GM23248 (cell line): ENCODE measurements around the gene MYO1E. TPM values are rescaled to one million over a fixed set of nuclear protein-coding genes. Genes with fewer than 3 reads are reported as not detected.
"Not testable (repeated sequence)": the region's sequence is repeated elsewhere in the genome, so short reads cannot be mapped to it uniquely, and the experiment has no call there.

Experiments
- DNase-seq: peaks from one replicate; pipeline ENCODE4 v3.0.0-alpha.2; 2015
- H2AFZ ChIP-seq: fragments of 200-600 bp; sonication (generic); 2 replicates; pipeline ENCODE4 v1.6.1; 2016; ENCODE audit warnings: antibody characterized with exemption
- H3F3A ChIP-seq: fragments of 200-600 bp; sonication (generic); 2 replicates; pipeline ENCODE4 v1.6.1; 2016; ENCODE audit warnings: mild to moderate bottlenecking, antibody characterized with exemption, mixed run types; ENCODE audit not compliant: insufficient read depth
- H3K27ac ChIP-seq: fragments of 200-600 bp; sonication (generic); 2 replicates; pipeline ENCODE4 v1.5.1; 2016; ENCODE audit warnings: mild to moderate bottlenecking
- H3K27me3 ChIP-seq: fragments of 200-600 bp; sonication (generic); replicated peaks from 2 replicates; pipeline ENCODE4 v1.6.1; 2016; ENCODE audit warnings: mild to moderate bottlenecking; ENCODE audit not compliant: insufficient read depth
- H3K36me3 ChIP-seq: fragments of 200-600 bp; sonication (generic); 2 replicates; pipeline ENCODE4 v1.6.1; 2016; ENCODE audit warnings: low read depth, mild to moderate bottlenecking
- H3K4me1 ChIP-seq: fragments of 200-600 bp; sonication (generic); 2 replicates; pipeline ENCODE4 v1.6.1; 2016; ENCODE audit warnings: mild to moderate bottlenecking; ENCODE audit not compliant: insufficient read depth
- H3K4me2 ChIP-seq: fragments of 200-600 bp; sonication (generic); one replicate; pipeline ENCODE4 v1.6.1; 2016; ENCODE audit warnings: mild to moderate bottlenecking; ENCODE audit not compliant: unreplicated experiment
- H3K4me3 ChIP-seq: fragments of 200-600 bp; sonication (generic); 2 replicates; pipeline ENCODE4 v1.5.1; 2016; ENCODE audit warnings: mild to moderate bottlenecking
- H3K79me2 ChIP-seq: fragments of 200-600 bp; sonication (generic); 2 replicates; pipeline ENCODE4 v1.6.1; 2016; ENCODE audit warnings: mild to moderate bottlenecking; ENCODE audit not compliant: insufficient read depth
- H3K9ac ChIP-seq: fragments of 200-600 bp; sonication (generic); 2 replicates; pipeline ENCODE4 v1.6.1; 2016; ENCODE audit warnings: mild to moderate bottlenecking
- H3K9me2 ChIP-seq: fragments of 200-600 bp; sonication (generic); 2 replicates; pipeline ENCODE4 v1.6.1; 2016; ENCODE audit warnings: mixed run types, mild to moderate bottlenecking, moderate library complexity; ENCODE audit not compliant: insufficient read depth
- H3K9me3 ChIP-seq: fragments of 200-600 bp; sonication (generic); one replicate; pipeline ENCODE4 v1.6.1; 2017; ENCODE audit warnings: low read depth
- H4K20me1 ChIP-seq: fragments of 200-600 bp; sonication (generic); 2 replicates; pipeline ENCODE4 v1.6.0; 2016; ENCODE audit not compliant: insufficient read depth
- EZH2 ChIP-seq: fragments of 200-600 bp; sonication (generic); IDR thresholded peaks from 2 replicates; pipeline ENCODE4 v1.6.1; 2018; ENCODE audit warnings: antibody characterized with exemption, mild to moderate bottlenecking; ENCODE audit not compliant: insufficient read depth, poor library complexity, severe bottlenecking
- EZH2phosphoT487 ChIP-seq: fragments of 200-600 bp; sonication (generic); IDR thresholded peaks from 2 replicates; pipeline ENCODE4 v1.6.1; 2018; ENCODE audit warnings: antibody characterized with exemption, moderate library complexity, mild to moderate bottlenecking, low read depth; ENCODE audit not compliant: insufficient read depth
- WGBS, 2 experiments: methylation state at CpG; one replicate each; pipeline ENCODE4 v1.1.6; 2015 to 2017; ENCODE audit warnings: low lambda C conversion rate in 2 of 2, low coverage in 1 of 2; ENCODE audit errors: missing lambda C conversion rate in 2 of 2; 5-methylcytosine and 5-hydroxymethylcytosine counted together
- in situ Hi-C: fragments of 300-500 bp; cut with MboI; formaldehyde crosslinking; loops from 2 replicates; pipeline ENCODE4 v1.15.0; 2020
- polyA plus RNA-seq: library from polyadenylated mRNA; unstranded; fragments of >200 nt; fragmentation: Nextera tagmentation; extraction: Ambion mirVana; gene quantifications from 2 replicates; pipeline ENCODE4 v1.2.1, GENCODE V29; 2016
- total RNA-seq: library from RNA; depleted of rRNA; stranded (reverse); fragments of >200 nt; shearing (Covaris generic); gene quantifications from 2 replicates; pipeline ENCODE4 v1.2.3, GENCODE V29; 2014

MYO1E gene
- total and polyA plus RNA-seq, 2 experiments from 2014 or later = 155 to 190 TPM

GRCh38 chr15:59394166-59394661 is 21.5 kb upstream of the MYO1E start:
- no peaks in the 10 kb centered on the region for H3K79me2 ChIP-seq
- H3K27ac ChIP-seq = no peak overlapping the region
- H4K20me1 ChIP-seq = no peaks in the 10 kb centered on the region
- no peak for TF ChIP-seq EZH2
- no peak for TF ChIP-seq EZH2phosphoT487
- H3F3A ChIP-seq = no peaks in the 10 kb centered on the region
- WGBS, 2 experiments = 77 to 81% methylated on average over 9 of the region's 9 CpGs
- no peak overlapping the region for H2AFZ ChIP-seq
- DNase-seq = peak; percentile 28
- peaks cover 2% of the 10 kb centered on the region; the same call in 1 of the 2 replicates for H3K27me3 ChIP-seq
- H3K4me2 ChIP-seq = no peak overlapping the region
- no peaks in the 10 kb centered on the region for H3K36me3 ChIP-seq
- no peaks in the 10 kb centered on the region for H3K9me3 ChIP-seq
- no peak overlapping the region for H3K9ac ChIP-seq
- no peak overlapping the region for H3K4me3 ChIP-seq
- no peaks in the 10 kb centered on the region for H3K4me1 ChIP-seq
- in situ Hi-C loops = no loop called here
- no peaks in the 10 kb centered on the region for H3K9me2 ChIP-seq

- H4K20me1 ChIP-seq = no peaks in the 10 kb centered on the region
- in situ Hi-C loops = no loop called here
- no peak overlapping the region for H3K4me2 ChIP-seq
- no peak overlapping the region for H3K27ac ChIP-seq
- H3K9me2 ChIP-seq = no peaks in the 10 kb centered on the region
- H3K4me1 ChIP-seq = peaks cover 8% of the 10 kb centered on the region
- no peaks in the 10 kb centered on the region for H3K36me3 ChIP-seq
- H3K79me2 ChIP-seq = no peaks in the 10 kb centered on the region
- H3K9ac ChIP-seq = no peak overlapping the region
- 80 to 81% methylated on average over 5 of the region's 5 CpGs for WGBS, 2 experiments
- DNase-seq = no peak
- H2AFZ ChIP-seq = no peak overlapping the region
- H3F3A ChIP-seq = 0 out of 2 replicates have a peak, but pooled peaks cover 4% of the 10 kb centered on the region
- no peak overlapping the region for H3K4me3 ChIP-seq
- no peaks in the 10 kb centered on the region for H3K27me3 ChIP-seq
- TF ChIP-seq EZH2 (no peak), EZH2phosphoT487 (no peak)
- H3K9me3 ChIP-seq = no peaks in the 10 kb centered on the region
These were observed 19.6 kb upstream of the MYO1E start for GRCh38 chr15:59392299-59392698.

- H2AFZ ChIP-seq = peak overlapping the region; percentile 42
- in situ Hi-C loops = no loop called here
These were observed 16.0 kb upstream of the MYO1E start for GRCh38 chr15:59388670-59389069.

DNA sequence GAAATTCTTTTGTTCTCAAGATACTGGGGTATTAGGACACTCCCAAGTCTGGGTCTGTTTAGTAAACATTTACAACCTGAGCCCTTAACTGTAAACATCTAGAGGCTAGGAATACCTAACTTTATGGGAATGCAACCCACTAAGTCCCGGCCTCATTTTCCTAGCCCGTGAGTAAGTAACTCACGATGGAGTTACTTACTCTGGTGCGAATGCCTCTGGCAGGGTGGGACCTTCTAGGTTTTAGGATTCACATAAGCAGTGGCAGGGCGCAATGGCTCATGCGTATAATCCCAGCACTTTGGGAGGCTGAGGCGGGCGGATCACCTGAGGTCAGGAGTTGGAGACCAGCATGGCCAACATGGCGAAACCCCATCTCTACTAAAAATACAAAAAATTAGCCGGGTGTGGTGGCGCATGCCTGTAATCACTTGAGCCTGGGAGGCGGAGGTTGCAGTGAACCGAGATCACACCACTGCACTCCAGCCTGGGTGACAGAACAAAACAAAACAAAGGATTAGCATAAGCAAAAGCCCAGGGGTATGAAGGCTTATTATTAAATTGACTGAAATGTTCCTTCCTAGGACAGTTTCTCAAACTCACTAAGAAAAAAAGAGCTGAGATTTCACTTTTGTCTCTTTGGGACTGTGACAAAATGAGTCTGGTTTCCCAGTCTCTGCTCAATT is 14.7 kb upstream of the MYO1E start:
- 93 to 96% methylated on average over 13 of the region's 13 CpGs for WGBS, 2 experiments
- H4K20me1 ChIP-seq, H3K79me2 ChIP-seq, H3K4me1 ChIP-seq, H3K27ac ChIP-seq, DNase-seq, H3K9me2 ChIP-seq, H3K36me3 ChIP-seq, H3K9me3 ChIP-seq, H3K27me3 ChIP-seq, H2AFZ ChIP-seq, H3F3A ChIP-seq, H3K4me2 ChIP-seq, H3K9ac ChIP-seq, in situ Hi-C loops, H3K4me3 ChIP-seq: not testable (repeated sequence)

More at GRCh38 chr15:59388670-59389069, 16.0 kb upstream of the MYO1E start:
- peaks cover 8% of the 10 kb centered on the region for H3K4me1 ChIP-seq
- H3K9me2 ChIP-seq = no peaks in the 10 kb centered on the region
- DNase-seq = peak; percentile 71
- 0 out of 2 replicates have a peak, but pooled peaks cover 4% of the 10 kb centered on the region for H3F3A ChIP-seq
- H3K4me2 ChIP-seq = peak overlapping the region; percentile 35
- no peak overlapping the region for H3K9ac ChIP-seq
- H3K9me3 ChIP-seq = no peaks in the 10 kb centered on the region
- no peaks in the 10 kb centered on the region for H4K20me1 ChIP-seq
- H3K79me2 ChIP-seq = no peaks in the 10 kb centered on the region
- no peak overlapping the region for H3K4me3 ChIP-seq
- TF ChIP-seq EZH2 (no peak), EZH2phosphoT487 (no peak)
- WGBS, 2 experiments = 25 to 27% methylated on average over 3 of the region's 3 CpGs
- no peaks in the 10 kb centered on the region for H3K27me3 ChIP-seq
- no peaks in the 10 kb centered on the region for H3K36me3 ChIP-seq
- H3K27ac ChIP-seq = no peak overlapping the region
